ENCODE results near the gene RAMAC. TPM values are rescaled to one million over a fixed set of nuclear protein-coding genes. Genes with fewer than 3 reads are reported as not detected.
A peak's percentile ranks its signal among the peaks of the same experiment; 100 is the strongest.
"Not testable (repeated sequence)": the region's sequence is repeated elsewhere in the genome, so short reads cannot be mapped to it uniquely, and the experiment has no call there.

RAMAC gene
- total RNA-seq, 1 experiment from 2014 or later, result 64.4 TPM

GRCh38 chr15:83014205-83014653 lies 28.2 kb downstream of the RAMAC start:
- DNase-seq (ENCODE audit: low read depth), result no peak

GRCh38 chr15:83015361-83015760 lies 29.4 kb downstream of the RAMAC start:
- DNase-seq (ENCODE audit: low read depth), result no peak

- DNase-seq (ENCODE audit: low read depth), result no peak
These were observed 30.9 kb downstream of the RAMAC start for GRCh38 chr15:83016906-83017305.

GRCh38 chr15:83018436-83018835 lies 32.4 kb downstream of the RAMAC start:
- no peak for DNase-seq (ENCODE audit: low read depth)

- peak; percentile 26 for DNase-seq (ENCODE audit: low read depth)
These were observed 44.0 kb downstream of the RAMAC start for GRCh38 chr15:83030021-83030420.

DNA sequence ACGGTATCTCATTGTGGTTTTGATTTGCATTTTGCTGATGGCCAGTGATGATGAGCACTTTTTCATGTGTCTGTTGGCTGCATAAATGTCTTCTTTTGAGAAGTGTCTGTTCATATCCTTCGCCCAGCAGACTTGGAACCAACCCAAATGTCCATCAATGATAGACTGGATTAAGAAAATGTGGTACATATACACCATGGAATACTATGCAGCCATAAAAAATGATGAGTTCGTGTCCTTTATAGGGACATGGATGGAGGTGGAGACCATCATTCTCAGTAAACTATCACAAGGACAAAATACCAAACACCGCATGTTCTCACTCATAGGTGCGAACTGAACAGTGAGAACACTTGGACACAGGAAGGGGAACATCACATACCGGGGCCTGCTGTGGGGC lies 45.2 kb downstream of the RAMAC start:
- not testable (repeated sequence) for DNase-seq (ENCODE audit: low read depth)

DNA sequence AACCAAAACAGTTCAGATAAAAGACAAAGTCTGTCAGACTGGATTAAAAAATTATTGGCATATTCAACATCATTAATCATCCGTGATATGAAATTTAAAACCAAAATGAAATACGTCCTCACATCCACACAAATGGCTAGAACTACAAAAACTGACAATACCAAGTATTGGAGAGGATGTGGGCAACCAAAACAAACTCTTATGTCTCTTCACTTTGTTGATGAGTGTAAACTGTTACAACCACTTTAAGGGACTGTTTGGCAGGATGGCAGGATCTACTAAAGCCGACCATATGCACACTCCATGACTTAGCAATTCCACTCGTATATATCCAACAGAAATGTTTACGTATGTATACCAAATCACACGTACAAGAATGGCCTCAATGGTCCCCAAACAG lies 50.2 kb downstream of the RAMAC start:
- no peak for DNase-seq (ENCODE audit: low read depth)

DNA sequence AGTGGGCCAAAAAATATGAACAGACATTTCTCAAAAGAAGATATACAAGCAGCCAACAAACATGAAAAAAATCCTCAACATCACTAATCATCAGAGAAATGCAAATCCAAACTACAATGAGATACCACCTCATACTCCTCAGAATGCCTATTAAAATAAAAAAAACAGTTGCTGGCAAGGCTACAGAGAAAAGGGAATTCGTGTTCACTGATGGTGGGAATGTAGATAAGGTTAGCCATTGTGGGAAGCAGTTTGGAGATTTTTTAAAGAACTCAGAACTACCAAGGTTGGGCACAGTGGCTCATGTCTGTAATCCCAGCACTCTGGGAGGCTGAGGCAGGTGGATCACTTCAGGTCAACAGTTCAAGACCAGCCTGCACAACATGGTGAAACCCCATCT lies 53.2 kb downstream of the RAMAC start:
- DNase-seq (ENCODE audit: low read depth), result no peak

Other genes with a start within 250 kb of the RAMAC start
- not detected in 2 replicates for gene FSD2, start 180.1 kb upstream of the RAMAC start, total RNA-seq (2014; rRNA removed; shearing (Covaris generic))
- gene WHAMM, start 176.6 kb upstream of the RAMAC start, total RNA-seq (2014; rRNA removed; shearing (Covaris generic)), result 2.8 and 3.6 TPM in 2 replicates
- gene HOMER2, start 33.5 kb upstream of the RAMAC start, total RNA-seq (2014; rRNA removed; shearing (Covaris generic)), result 20.4 and 26.9 TPM in 2 replicates
- gene C15orf40, start 25.4 kb downstream of the RAMAC start, total RNA-seq (2014; rRNA removed; shearing (Covaris generic)), result 20.2 and 32.9 TPM in 2 replicates
- 92.4 and 95.2 TPM in 2 replicates for gene BTBD1, start 81.0 kb downstream of the RAMAC start, total RNA-seq (2014; rRNA removed; shearing (Covaris generic))
- gene TM6SF1, start 121.4 kb downstream of the RAMAC start, total RNA-seq (2014; rRNA removed; shearing (Covaris generic)), result 0.10 TPM in 1 of 2 replicates, not detected in the other
- gene HDGFL3, start 221.6 kb downstream of the RAMAC start, total RNA-seq (2014; rRNA removed; shearing (Covaris generic)), result 29.3 and 33.3 TPM in 2 replicates

Measured in RPMI7951 (cell line).